PC-3 (cell line): ENCODE data around the gene UBP1.

Experiments
- EZH2 ChIP-seq: fragments of 300-600 bp; sonication (generic); IDR thresholded peaks from one replicate; pipeline ENCODE4 v1.6.1; 2017; ENCODE audit warnings: antibody characterized with exemption, mild to moderate bottlenecking, low read length; ENCODE audit not compliant: unreplicated experiment
- EZH2phosphoT487 ChIP-seq: fragments of 300-600 bp; sonication (generic); IDR thresholded peaks from 2 replicates; pipeline ENCODE4 v1.6.1; 2018; ENCODE audit warnings: mild to moderate bottlenecking, antibody characterized with exemption, low read length, borderline replicate concordance
- TF ChIP-seq, protein P1 (sequence below): fragments of 300-600 bp; sonication (generic); conservative IDR thresholded peaks from 2 replicates; pipeline ENCODE4 v1.5.1; 2017; ENCODE audit warnings: antibody characterized with exemption, low read depth, mild to moderate bottlenecking, low read length

DNA sequence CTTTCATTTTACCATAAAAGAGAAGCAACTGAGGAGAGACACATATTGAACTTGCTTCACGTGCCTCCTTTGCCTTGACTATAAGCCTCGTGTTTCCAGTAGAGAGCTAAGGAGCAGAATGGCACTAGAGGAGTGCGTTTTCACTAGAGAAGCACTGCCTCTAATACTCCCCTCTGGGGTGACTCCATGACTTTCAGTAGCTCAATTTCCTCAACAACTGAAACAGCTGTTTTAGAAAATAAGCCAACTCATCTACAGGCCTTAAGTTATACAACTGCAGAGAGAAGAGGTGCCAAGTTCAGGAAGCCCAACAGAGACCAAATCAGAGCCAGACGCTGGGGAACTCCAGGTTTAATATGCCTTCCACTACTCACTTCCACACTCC is 1.9 kb downstream of the UBP1 start:
- TF ChIP-seq EZH2: no peak
- TF ChIP-seq, protein P1, sequence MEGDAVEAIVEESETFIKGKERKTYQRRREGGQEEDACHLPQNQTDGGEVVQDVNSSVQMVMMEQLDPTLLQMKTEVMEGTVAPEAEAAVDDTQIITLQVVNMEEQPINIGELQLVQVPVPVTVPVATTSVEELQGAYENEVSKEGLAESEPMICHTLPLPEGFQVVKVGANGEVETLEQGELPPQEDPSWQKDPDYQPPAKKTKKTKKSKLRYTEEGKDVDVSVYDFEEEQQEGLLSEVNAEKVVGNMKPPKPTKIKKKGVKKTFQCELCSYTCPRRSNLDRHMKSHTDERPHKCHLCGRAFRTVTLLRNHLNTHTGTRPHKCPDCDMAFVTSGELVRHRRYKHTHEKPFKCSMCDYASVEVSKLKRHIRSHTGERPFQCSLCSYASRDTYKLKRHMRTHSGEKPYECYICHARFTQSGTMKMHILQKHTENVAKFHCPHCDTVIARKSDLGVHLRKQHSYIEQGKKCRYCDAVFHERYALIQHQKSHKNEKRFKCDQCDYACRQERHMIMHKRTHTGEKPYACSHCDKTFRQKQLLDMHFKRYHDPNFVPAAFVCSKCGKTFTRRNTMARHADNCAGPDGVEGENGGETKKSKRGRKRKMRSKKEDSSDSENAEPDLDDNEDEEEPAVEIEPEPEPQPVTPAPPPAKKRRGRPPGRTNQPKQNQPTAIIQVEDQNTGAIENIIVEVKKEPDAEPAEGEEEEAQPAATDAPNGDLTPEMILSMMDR: no peak
- no peak for TF ChIP-seq EZH2phosphoT487
